ENCODE data around the gene ADCY6.

GRCh38 chr12:48788854-48789775, at the start of gene ADCY6:
- TF ChIP-seq CTCF (conservative IDR thresholded peaks at IDR 0.05; ENCODE audit: low read length) (no peak), EZH2phosphoT487 (IDR thresholded peaks at IDR 0.05; ENCODE audit: borderline replicate concordance, low read depth, low read length) (no peak)
